GM18511 (cell line): ENCODE measurements around the gene ZBBX.
"Not testable (repeated sequence)": the region's sequence is repeated elsewhere in the genome, so short reads cannot be mapped to it uniquely, and the experiment has no call there.

Experiments
- ATAC-seq: cut with Tn5 transposase; IDR thresholded peaks from one replicate; pipeline ENCODE4 v1.9.1; 2021; ENCODE audit warnings: mild to moderate bottlenecking, moderate library complexity; ENCODE audit not compliant: unreplicated experiment

The ZBBX gene, protein sequence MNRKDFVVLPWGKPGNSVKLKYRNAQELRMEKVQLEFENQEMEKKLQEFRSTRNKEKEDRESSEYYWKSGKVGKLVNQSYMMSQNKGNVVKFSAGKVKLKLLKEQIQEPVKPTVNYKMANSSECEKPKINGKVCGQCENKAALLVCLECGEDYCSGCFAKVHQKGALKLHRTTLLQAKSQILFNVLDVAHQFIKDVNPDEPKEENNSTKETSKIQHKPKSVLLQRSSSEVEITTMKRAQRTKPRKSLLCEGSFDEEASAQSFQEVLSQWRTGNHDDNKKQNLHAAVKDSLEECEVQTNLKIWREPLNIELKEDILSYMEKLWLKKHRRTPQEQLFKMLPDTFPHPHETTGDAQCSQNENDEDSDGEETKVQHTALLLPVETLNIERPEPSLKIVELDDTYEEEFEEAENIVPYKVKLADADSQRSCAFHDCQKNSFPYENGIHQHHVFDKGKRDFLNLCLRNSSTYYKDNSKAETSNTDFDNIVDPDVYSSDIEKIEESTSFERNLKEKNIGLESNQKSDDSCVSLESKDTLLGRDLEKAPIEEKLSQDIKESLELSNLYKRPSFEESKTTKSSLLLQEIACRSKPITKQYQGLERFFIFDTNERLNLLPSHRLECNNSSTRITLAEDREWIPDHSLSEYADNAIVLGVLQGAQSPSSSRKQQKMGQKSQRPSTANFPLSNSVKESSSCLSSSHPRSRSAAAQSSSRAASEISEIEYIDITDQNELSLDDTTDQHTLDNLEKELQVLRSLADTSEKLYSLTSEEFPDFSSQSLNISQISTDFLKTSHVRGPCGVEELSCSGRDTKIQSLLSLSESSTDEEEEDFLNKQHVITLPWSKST

GRCh38 chr3:167380004-167380689 lies at the start of gene ZBBX:
ZBBX (minus strand) TSS chr3:167380297; CDS start chr3:167372901, 7,396 bp downstream.
- ATAC-seq: peak; percentile 100

GRCh38 chr3:167426962-167427361 lies 46.9 kb upstream of the ZBBX start:
- not testable (repeated sequence) for ATAC-seq

GRCh38 chr3:167422396-167422795 lies 42.3 kb upstream of the ZBBX start:
- not testable (repeated sequence) for ATAC-seq

- no peak for ATAC-seq
Observed at GRCh38 chr3:167409611-167410010, 29.5 kb upstream of the ZBBX start.

- peak; percentile 63 for ATAC-seq
Observed at GRCh38 chr3:167406876-167407492, 26.9 kb upstream of the ZBBX start.

GRCh38 chr3:167397826-167398225 lies 17.7 kb upstream of the ZBBX start:
- no peak for ATAC-seq

DNA sequence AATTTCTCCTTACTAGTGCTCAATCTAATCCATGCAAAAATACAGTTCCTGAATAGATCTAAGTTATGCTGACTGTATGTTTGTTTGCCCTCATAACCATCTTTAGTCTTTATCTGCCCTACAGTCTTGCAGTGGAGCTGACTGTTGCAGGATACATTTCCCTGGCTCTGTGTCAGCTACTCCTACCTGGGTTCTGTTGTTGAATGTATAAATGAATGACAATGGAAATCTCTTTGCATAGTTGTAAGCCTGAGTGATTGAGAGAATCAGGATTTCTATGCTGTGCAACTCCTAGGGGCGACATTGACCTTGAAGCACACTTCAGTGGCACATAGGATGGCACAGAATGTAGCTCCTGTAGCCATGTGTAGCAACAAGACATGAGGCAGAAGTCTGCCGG lies 16.0 kb upstream of the ZBBX start:
- ATAC-seq: no peak

GRCh38 chr3:167394003-167394402 lies 13.9 kb upstream of the ZBBX start:
- no peak for ATAC-seq

DNA sequence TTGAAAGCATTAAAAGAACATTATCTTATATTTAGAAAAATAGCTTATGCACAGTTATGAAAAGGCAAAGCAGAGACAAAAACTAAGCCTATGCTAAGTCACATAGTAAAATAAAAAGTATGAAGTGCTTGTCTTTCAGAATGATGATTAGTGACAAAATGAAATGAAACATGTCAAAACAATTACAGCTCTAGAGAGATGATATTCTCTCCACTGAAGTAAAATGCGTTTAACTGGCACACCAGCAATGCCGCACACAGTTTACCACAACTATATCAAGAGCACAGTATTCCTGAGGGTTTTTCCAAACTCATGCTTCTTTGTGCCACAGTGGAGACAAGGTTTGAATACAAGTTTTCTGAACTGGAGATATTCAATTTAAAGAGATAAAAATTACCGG lies 2.1 kb upstream of the ZBBX start:
- no peak for ATAC-seq

DNA sequence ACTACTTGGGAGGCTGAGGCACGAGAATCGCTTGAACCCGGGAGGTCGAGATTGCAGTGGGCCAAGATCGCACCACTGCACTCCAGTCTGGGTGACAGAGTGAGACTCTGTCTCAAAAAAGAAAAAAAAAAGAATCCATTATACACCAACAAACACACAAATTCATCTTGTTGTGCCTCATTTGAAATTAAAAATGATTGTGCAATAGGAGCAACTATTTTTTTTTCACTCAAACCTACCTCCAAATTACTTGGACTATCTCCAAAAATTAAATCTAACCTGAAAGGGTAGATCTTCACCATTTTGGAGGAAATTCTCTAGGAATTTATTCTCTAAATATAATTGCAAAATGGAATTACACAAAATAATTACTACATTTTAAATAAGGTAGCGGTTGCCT lies 4.6 kb downstream of the ZBBX start:
- ATAC-seq: no peak

DNA sequence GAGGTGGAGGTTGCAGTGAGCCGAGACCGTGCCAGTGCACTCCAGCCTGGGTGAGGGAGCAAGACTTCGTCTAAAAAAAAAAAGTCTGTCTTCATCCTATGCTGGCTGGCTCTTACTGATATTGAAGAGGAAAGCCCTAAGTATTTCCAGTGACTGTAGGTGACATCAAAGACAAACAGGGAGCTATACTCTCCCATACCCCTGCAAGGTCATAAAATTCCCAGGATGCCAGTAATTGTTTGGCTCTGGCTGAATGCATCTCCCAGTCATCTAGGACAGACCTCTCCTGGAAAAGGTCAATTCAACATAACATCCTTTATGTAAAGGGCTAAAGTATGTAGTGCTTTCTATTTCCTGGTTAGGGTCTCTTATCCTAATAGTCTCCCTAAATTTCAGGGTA lies 8.0 kb downstream of the ZBBX start:
- ATAC-seq: no peak

- no peak for ATAC-seq
Observed at GRCh38 chr3:167361948-167362347, 18.1 kb downstream of the ZBBX start.

DNA sequence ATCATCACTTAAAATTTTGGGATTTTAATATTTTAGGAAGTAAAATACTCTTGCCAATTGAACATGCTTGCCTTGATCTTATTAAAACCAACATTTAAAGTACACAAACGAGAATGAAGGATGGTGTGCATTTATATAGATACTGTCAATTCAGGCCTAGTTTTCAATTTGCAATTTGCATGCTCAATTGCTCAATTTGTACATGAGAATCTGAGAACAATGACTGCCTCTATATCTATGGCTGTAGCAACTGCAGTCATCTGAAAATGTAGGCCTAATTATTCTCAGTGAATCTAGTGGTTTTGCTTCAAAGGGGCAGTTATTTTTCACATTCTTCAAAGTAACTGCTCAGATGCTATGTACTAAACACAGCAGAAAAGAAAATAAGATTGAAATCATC lies 18.8 kb downstream of the ZBBX start:
- no peak for ATAC-seq

DNA sequence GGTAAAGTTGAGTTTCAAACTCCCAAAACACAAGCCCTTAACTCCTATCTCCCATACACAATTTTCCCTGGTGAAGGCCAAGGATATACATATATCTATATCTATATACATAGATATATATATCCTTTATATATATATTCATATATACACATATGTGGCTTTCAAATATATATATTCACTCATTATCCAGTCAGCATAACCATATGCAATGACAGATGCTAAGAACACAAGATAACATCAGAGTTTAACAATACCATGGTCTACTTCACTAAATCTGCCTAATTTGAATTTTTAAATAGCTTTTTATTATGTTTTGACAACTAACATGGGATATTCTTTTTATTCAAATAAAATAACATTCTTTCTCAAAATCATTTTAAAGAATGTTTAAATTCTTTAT lies 24.7 kb downstream of the ZBBX start:
- ATAC-seq: no peak

DNA sequence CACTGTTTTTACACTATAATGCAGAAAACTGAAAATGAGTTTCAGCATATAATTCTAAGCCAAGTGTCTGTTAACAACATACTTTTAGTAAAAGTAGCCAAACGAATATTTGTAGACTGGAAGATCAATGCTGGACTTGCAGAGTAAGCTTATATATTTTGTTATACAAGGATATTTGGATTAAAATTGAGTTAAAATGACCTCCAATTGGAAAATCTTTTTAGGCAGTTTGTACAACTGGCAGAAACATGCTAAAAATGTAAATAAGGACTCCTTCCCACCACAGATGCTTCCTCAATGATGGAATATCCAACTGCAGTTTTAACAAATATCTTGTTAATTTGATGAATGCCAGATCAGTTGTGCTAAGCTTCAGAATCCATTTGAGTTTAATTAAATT lies 25.3 kb downstream of the ZBBX start:
- ATAC-seq: no peak

DNA sequence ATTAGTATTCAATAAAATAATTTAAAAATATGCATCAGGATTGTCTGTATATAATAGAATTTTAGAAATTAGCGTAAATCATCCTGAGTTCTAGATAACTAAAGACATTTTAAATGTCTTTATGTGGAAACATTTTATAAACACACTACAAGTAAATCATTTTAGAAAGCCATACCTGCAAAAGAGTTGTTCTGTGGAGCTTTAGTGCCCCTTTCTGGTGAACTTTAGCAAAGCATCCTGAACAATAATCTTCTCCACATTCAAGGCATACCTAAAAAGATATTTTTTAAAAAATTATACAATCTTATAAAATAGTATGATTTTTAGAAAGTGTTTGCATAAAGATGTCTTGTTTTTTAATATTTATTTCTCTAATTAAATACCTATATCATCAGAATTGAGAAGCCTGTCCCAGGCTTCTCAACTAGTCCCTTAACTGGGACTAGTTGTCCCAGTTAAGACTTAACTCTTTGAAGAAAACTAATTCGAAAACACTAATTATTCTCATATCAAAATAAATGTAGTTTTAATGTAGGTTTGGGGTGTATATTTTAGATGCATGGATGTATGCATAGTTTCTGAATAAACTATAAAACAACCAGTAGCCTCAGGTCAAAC lies 29.7 kb downstream of the ZBBX start:
- peak; percentile 55 for ATAC-seq

DNA sequence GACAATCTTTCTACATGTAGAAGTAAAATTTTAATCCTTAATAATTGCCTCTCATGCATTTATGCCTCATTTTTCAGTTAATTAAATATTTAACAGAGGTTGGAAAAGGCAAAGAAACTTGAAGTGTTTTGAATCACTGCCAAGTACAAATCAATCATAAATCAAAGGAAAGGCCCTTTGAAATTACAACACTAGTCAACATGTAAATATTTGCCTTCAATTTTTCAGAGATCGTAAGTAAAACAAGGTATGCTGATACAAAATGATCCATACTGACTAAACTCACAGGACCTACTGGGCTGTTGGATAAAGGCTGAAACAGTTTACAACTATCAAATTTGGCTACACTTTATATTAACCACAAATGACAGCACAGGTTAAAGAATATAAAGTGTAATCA lies 33.9 kb downstream of the ZBBX start:
- no peak for ATAC-seq

DNA sequence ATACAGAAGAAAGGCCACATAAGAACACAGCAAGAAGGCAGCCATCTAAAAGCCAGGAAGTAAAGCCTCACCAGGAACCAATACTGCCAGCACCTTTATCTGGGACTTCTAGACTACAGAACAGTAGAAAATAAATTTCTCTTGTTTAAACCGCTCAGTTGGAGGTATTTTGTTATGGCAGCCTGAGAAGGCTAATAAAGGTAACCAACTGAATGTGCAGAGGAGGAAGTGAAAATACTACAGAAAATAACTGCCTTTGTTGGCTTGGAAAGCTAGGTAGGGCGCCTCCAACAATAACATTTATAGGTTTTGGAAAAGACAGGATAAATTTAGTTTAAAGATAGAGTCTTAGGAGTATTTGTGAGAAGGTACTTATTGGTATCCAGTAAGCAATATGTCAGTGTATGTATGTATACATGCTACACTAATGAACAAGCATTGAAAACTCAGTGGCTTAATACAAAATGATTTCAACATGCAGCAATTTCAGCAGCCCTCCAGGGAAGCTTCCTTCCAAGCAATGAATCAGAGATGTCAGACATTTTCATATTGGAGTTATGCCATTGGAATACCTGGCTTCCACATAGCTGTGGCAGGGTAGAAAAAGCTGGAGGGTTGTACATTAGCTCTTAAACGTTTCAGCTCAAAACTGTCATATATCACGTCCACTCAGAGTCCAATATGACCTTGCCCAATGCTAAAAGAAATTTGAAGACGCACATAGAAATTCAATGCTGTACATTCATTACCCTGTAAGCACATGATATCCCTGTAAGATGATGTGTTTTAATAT lies 48.9 kb downstream of the ZBBX start:
- ATAC-seq: no peak

GRCh38 chr3:167323572-167323971 lies 56.5 kb downstream of the ZBBX start:
- ATAC-seq: no peak
